HepG2 (cell line): Measurements from ENCODE around the gene NGFR. TPM values are rescaled to one million over a fixed set of nuclear protein-coding genes. Genes with fewer than 3 reads are reported as not detected.
A peak's percentile ranks its signal among the peaks of the same experiment; 100 is the strongest.

ENCODE experiments used
- ATF7 ChIP-seq, 2 experiments: fragments of 450-650 bp in 1 of 2; sonication (generic) in 1 of 2; formaldehyde crosslinking in 1 of 2; IDR thresholded peaks; 2 replicates each; pipeline versions ENCODE4 v1.4.0 to v1.6.1; 2016 to 2020; ENCODE audit warnings: antibody characterized with exemption in 1 of 2, mild to moderate bottlenecking in 1 of 2, missing genetic modification reagents in 1 of 2
- CBX1 ChIP-seq: IDR thresholded peaks from one replicate; pipeline ENCODE4 v1.6.1; 2016; ENCODE audit warnings: antibody characterized with exemption, low read depth
- FOSL2 ChIP-seq: sonication (generic); formaldehyde crosslinking; IDR thresholded peaks from 2 replicates; pipeline ENCODE4 v1.4.0; 2020; ENCODE audit warnings: missing genetic modification reagents
- HNRNPL ChIP-seq: fragments of 200-400 bp; formaldehyde crosslinking; IDR thresholded peaks from 2 replicates; pipeline ENCODE4 v1.6.1; 2017; ENCODE audit warnings: mild to moderate bottlenecking, low read depth, low read length
- NCOA2 ChIP-seq: sonication (generic); formaldehyde crosslinking; IDR thresholded peaks from 2 replicates; pipeline ENCODE4 v1.8.0; 2022; ENCODE audit warnings: inconsistent platforms
- SKIL ChIP-seq: sonication (generic); formaldehyde crosslinking; IDR thresholded peaks from 2 replicates; pipeline ENCODE4 v1.8.0; 2022; ENCODE audit warnings: missing genetic modification reagents, mild to moderate bottlenecking, moderate library complexity, borderline replicate concordance
- SMAD9 ChIP-seq: sonication (generic); formaldehyde crosslinking; IDR thresholded peaks from 2 replicates; pipeline ENCODE4 v1.5.1; 2020; ENCODE audit warnings: mild to moderate bottlenecking, missing genetic modification reagents
- SOX5 ChIP-seq: IDR thresholded peaks from 2 replicates; pipeline ENCODE4 v1.6.1; 2016; ENCODE audit warnings: borderline replicate concordance
- SPEN ChIP-seq: sonication (generic); formaldehyde crosslinking; IDR thresholded peaks from 2 replicates; pipeline ENCODE4 v1.5.1; 2020; ENCODE audit warnings: low read depth, mild to moderate bottlenecking, missing genetic modification reagents
- SYNCRIP ChIP-seq: fragments of 200-400 bp; formaldehyde crosslinking; IDR thresholded peaks from 2 replicates; pipeline ENCODE4 v1.6.1; 2018; ENCODE audit warnings: mild to moderate bottlenecking, low read depth, low read length; ENCODE audit not compliant: insufficient read depth
- ZBTB38 ChIP-seq: sonication (generic); formaldehyde crosslinking; IDR thresholded peaks from 2 replicates; pipeline ENCODE4 v1.5.1; 2020; ENCODE audit warnings: mild to moderate bottlenecking, missing genetic modification reagents
- ZC3H13 ChIP-seq: sonication (generic); formaldehyde crosslinking; IDR thresholded peaks from 2 replicates; pipeline ENCODE4 v1.8.1; 2023; ENCODE audit warnings: mild to moderate bottlenecking, missing genetic modification reagents, moderate library complexity
- ZNF329 ChIP-seq: sonication (generic); formaldehyde crosslinking; IDR thresholded peaks from 2 replicates; pipeline ENCODE4 v1.9.0; 2021; ENCODE audit warnings: low read depth, mild to moderate bottlenecking, missing genetic modification reagents
- ZNF567 ChIP-seq: sonication (generic); formaldehyde crosslinking; IDR thresholded peaks from 2 replicates; pipeline ENCODE4 v1.8.1; 2023; ENCODE audit warnings: mild to moderate bottlenecking, missing genetic modification reagents, borderline replicate concordance
- ZNF609 ChIP-seq: sonication (generic); formaldehyde crosslinking; IDR thresholded peaks from 2 replicates; pipeline ENCODE4 v1.4.0; 2020; ENCODE audit warnings: mild to moderate bottlenecking, missing genetic modification reagents, borderline replicate concordance
- ZNF7 ChIP-seq: IDR thresholded peaks from 2 replicates; pipeline ENCODE4 v1.6.1; 2016; ENCODE audit warnings: missing biosample characterization, missing genetic modification reagents
- polyA plus RNA-seq, 8 experiments: library from polyadenylated mRNA; depleted of rRNA in 3 of 8; stranded (reverse) in 7 of 8; unstranded in 1 of 8; fragments of >200 nt; fragmentation: Illumina TruSeq in 4 of 8; extraction: Trizol in 4 of 8; gene quantifications; 2 replicates each; pipeline versions ENCODE4 v1.2.1 to v1.2.3, GENCODE V29; 2011 to 2016; ENCODE audit warnings: low read depth in 4 of 8, missing spikeins in 1 of 8, mixed read lengths in 1 of 8; ENCODE audit not compliant: insufficient read depth in 1 of 8
- total RNA-seq, 5 experiments: library from RNA; depleted of rRNA; stranded (reverse); fragments of >200 nt; fragmentation: Illumina TruSeq; extraction: Trizol; gene quantifications; 2 replicates each; pipeline ENCODE4 v1.2.3, GENCODE V29; 2016; ENCODE audit warnings: low read depth in 1 of 5
- TF ChIP-seq, protein P1 (sequence below): sonication (generic); formaldehyde crosslinking; IDR thresholded peaks from 2 replicates; pipeline ENCODE4 v1.9.0; 2022; ENCODE audit warnings: low read depth, missing genetic modification reagents
- TF ChIP-seq, protein P2 (sequence below): sonication (generic); formaldehyde crosslinking; IDR thresholded peaks from 2 replicates; pipeline ENCODE4 v1.4.0; 2020; ENCODE audit warnings: missing genetic modification reagents, borderline replicate concordance
- TF ChIP-seq, protein P3 (sequence below): sonication (generic); formaldehyde crosslinking; IDR thresholded peaks from 2 replicates; pipeline ENCODE4 v1.5.1; 2020; ENCODE audit warnings: missing genetic modification reagents, mild to moderate bottlenecking, borderline replicate concordance

NGFR gene
- total and polyA plus RNA-seq, 2 of the 13 experiments (the other 11 are each of a cell fraction or from before 2014, with no cell fraction given), result 1.1 to 1.8 TPM

- TF ChIP-seq ZBTB38 (CRISPR knock-in tag) (no peak; the same call in 1 of the 2 replicates), CBX1 (no peak), ZNF7 (CRISPR knock-in tag) (no peak), NCOA2 (CRISPR knock-in tag) (peak; percentile 35; the same call in 1 of the 2 replicates), HNRNPL (0 out of 2 replicates have a peak, but pooled peaks have one; percentile 48), ZNF609 (CRISPR knock-in tag) (peak; percentile 20; the same call in 1 of the 2 replicates), SMAD9 (CRISPR knock-in tag) (no peak), SPEN (CRISPR knock-in tag) (peak; percentile 18; the same call in 1 of the 2 replicates), ATF7 (IDR thresholded peaks at IDR 0.05) (peak; percentile 58), ATF7 (CRISPR knock-in tag; IDR thresholded peaks at IDR 0.05) (peak; percentile 97), SOX5 (CRISPR knock-in tag) (peak; percentile 91), SKIL (CRISPR knock-in tag) (no peak), FOSL2 (peak; percentile 89), ZNF567 (CRISPR knock-in tag) (peak; percentile 50; the same call in 1 of the 2 replicates), ZNF329 (CRISPR knock-in tag) (no peak), SYNCRIP (no peak), ZC3H13 (CRISPR knock-in tag) (no peak)
- TF ChIP-seq, protein P1, sequence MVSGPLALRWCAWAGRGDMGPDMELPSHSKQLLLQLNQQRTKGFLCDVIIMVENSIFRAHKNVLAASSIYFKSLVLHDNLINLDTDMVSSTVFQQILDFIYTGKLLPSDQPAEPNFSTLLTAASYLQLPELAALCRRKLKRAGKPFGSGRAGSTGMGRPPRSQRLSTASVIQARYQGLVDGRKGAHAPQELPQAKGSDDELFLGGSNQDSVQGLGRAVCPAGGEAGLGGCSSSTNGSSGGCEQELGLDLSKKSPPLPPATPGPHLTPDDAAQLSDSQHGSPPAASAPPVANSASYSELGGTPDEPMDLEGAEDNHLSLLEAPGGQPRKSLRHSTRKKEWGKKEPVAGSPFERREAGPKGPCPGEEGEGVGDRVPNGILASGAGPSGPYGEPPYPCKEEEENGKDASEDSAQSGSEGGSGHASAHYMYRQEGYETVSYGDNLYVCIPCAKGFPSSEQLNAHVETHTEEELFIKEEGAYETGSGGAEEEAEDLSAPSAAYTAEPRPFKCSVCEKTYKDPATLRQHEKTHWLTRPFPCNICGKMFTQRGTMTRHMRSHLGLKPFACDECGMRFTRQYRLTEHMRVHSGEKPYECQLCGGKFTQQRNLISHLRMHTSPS (CRISPR knock-in tag), result no peak
- TF ChIP-seq, protein P2, sequence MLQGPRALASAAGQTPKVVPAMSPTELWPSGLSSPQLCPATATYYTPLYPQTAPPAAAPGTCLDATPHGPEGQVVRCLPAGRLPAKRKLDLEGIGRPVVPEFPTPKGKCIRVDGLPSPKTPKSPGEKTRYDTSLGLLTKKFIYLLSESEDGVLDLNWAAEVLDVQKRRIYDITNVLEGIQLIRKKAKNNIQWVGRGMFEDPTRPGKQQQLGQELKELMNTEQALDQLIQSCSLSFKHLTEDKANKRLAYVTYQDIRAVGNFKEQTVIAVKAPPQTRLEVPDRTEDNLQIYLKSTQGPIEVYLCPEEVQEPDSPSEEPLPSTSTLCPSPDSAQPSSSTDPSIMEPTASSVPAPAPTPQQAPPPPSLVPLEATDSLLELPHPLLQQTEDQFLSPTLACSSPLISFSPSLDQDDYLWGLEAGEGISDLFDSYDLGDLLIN (CRISPR knock-in tag), result no peak
- TF ChIP-seq, protein P3, sequence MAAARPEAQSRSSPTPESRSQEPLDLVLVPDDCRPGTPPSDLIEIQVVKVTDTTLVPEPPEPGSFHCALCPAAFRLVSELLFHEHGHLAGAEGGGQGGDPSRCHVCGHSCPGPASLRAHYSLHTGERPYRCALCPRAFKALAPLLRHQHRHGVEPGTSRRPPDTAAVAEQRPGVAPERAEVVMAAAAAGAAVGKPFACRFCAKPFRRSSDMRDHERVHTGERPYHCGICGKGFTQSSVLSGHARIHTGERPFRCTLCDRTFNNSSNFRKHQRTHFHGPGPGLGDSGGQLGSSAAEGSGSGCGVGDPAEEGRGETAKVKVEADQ (CRISPR knock-in tag), result 0 out of 2 replicates have a peak, but pooled peaks have one; percentile 28
Observed at GRCh38 chr17:49454050-49454449, 41.0 kb upstream of the NGFR start (continued).
